PFSK-1 (cell line): ENCODE measurements around the gene INS.

Experiments
- FOXP2 ChIP-seq: optimal IDR thresholded peaks from 2 replicates; pipeline ENCODE3; 2011; ENCODE audit warnings: borderline replicate concordance, control low read depth, inconsistent platforms; ENCODE audit not compliant: insufficient read depth; ENCODE audit errors: extremely low read length, extremely low read depth
- POLR2AphosphoS5 ChIP-seq: IDR thresholded peaks from 2 replicates; pipeline ENCODE4 v1.6.1; 2012; ENCODE audit warnings: low read depth, mild to moderate bottlenecking, control low read depth, low read length, moderate library complexity
- SIN3A ChIP-seq: IDR thresholded peaks from 2 replicates; pipeline ENCODE4 v1.6.1; 2012; ENCODE audit warnings: mild to moderate bottlenecking, low read length, moderate library complexity, borderline replicate concordance; ENCODE audit not compliant: insufficient read depth
- TAF1 ChIP-seq: IDR thresholded peaks from 2 replicates; pipeline ENCODE4 v1.6.1; 2012; ENCODE audit warnings: low read length, control low read depth, borderline replicate concordance; ENCODE audit not compliant: insufficient read depth
- TF ChIP-seq, protein P1 (sequence below), 2 experiments: IDR thresholded peaks; 2 replicates each; pipeline versions ENCODE4 v1.6.1 to v1.8.0; 2011 to 2012; ENCODE audit warnings: low read depth in 2 of 2, low read length in 2 of 2, control low read depth in 1 of 2, inconsistent platforms in 1 of 2, mild to moderate bottlenecking in 1 of 2, moderate library complexity in 1 of 2; ENCODE audit not compliant: insufficient read depth in 1 of 2

Gene INS

DNA sequence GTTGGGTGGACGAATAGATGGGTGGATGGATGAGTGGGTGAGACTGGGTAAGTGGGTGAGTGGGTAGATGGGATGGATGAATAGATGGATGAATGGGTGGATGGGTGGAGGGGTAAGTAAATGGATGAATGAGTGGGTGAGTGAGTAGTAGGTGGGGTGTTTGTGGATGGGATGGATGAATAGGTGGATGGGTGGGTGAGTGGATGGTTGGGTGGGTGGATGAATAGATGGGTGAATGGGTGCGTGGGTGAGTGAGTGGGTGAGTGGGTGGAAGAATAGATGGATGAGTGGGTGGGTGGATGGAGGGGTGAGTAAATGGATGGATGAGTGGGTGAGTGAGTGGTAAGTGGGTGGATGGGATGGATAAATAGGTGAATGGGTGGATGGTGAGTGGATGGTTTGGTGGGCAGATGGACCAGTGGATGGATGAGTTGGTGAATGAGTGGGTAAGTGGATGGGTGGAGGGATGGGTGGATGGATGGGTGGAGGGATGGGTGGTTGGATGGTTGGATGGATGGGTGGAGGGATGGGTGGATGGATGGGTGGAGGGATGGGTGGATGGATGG lies 34.4 kb downstream of the INS start:
- TF ChIP-seq, protein P1, sequence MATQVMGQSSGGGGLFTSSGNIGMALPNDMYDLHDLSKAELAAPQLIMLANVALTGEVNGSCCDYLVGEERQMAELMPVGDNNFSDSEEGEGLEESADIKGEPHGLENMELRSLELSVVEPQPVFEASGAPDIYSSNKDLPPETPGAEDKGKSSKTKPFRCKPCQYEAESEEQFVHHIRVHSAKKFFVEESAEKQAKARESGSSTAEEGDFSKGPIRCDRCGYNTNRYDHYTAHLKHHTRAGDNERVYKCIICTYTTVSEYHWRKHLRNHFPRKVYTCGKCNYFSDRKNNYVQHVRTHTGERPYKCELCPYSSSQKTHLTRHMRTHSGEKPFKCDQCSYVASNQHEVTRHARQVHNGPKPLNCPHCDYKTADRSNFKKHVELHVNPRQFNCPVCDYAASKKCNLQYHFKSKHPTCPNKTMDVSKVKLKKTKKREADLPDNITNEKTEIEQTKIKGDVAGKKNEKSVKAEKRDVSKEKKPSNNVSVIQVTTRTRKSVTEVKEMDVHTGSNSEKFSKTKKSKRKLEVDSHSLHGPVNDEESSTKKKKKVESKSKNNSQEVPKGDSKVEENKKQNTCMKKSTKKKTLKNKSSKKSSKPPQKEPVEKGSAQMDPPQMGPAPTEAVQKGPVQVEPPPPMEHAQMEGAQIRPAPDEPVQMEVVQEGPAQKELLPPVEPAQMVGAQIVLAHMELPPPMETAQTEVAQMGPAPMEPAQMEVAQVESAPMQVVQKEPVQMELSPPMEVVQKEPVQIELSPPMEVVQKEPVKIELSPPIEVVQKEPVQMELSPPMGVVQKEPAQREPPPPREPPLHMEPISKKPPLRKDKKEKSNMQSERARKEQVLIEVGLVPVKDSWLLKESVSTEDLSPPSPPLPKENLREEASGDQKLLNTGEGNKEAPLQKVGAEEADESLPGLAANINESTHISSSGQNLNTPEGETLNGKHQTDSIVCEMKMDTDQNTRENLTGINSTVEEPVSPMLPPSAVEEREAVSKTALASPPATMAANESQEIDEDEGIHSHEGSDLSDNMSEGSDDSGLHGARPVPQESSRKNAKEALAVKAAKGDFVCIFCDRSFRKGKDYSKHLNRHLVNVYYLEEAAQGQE (IDR thresholded peaks at IDR 0.05; ENCODE audit: insufficient read depth in 1 of 2, low read depth in 2 of 2, low read length in 2 of 2), result no peak
- no peak for TF ChIP-seq TAF1
- no peak for TF ChIP-seq SIN3A
- TF ChIP-seq POLR2AphosphoS5, result no peak
- no peak for TF ChIP-seq FOXP2

DNA sequence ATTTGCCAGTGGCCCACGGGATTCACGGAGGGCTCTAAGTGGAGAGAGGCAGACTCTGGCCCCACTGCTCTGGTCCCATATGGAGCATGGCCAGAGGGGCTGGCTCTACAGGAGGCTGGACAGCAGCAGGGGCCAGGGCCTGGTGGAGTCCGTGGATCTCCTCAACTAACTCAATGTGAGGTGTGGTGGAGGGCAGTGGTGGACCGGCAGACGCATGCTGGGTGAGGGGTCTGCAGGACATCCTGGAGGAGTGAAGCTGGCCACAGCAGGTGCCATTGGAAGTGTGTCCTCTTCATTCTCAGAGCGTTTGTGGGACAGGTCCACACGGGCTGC lies 37.4 kb downstream of the INS start:
- TF ChIP-seq SIN3A, result no peak
- no peak for TF ChIP-seq FOXP2
- TF ChIP-seq, protein P1 (IDR thresholded peaks at IDR 0.05; ENCODE audit: insufficient read depth in 1 of 2, low read depth in 2 of 2, low read length in 2 of 2), result no peak
- TF ChIP-seq TAF1, result no peak
- TF ChIP-seq POLR2AphosphoS5, result no peak

GRCh38 chr11:2122907-2123627 lies 37.9 kb downstream of the INS start:
- TF ChIP-seq, protein P1 (IDR thresholded peaks at IDR 0.05; ENCODE audit: insufficient read depth in 1 of 2, low read depth in 2 of 2, low read length in 2 of 2), result no peak
- no peak for TF ChIP-seq TAF1

- TF ChIP-seq SIN3A (no peak), POLR2AphosphoS5 (no peak), FOXP2 (no peak), TAF1 (no peak)
- TF ChIP-seq, protein P1 (IDR thresholded peaks at IDR 0.05; ENCODE audit: insufficient read depth in 1 of 2, low read depth in 2 of 2, low read length in 2 of 2), result no peak
These were observed 38.6 kb downstream of the INS start for GRCh38 chr11:2122222-2122906.
